SH-SY5Y (cell line): Measurements from ENCODE around the gene TPM1.

ENCODE experiments used
- GATA2 ChIP-seq: IDR thresholded peaks from 2 replicates; pipeline ENCODE4 v1.6.1; 2011; ENCODE audit warnings: mild to moderate bottlenecking, low read depth, low read length
- GATA3 ChIP-seq: IDR thresholded peaks from 2 replicates; pipeline ENCODE4 v1.6.1; 2011; ENCODE audit warnings: low read depth, mild to moderate bottlenecking, low read length, moderate library complexity

DNA sequence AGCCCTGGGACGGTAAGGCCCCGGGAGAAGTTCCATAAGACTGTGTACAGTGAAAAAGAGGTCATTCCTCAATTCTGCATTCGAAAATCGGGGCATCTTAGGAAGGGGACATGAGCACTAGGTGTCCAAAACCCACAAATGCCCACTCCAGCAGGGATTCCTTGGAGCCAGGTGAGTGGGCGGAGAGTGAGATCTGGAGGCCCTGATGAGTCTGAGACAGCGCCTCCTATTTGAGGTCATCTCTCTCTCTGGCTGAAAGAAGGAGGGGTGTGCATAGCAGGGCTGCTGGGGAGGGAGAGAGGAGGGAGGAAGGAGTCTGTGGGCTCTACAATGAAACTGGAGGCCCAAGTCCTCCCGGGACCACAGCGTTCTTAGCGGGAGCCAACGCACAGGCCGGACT, 41.0 kb downstream of the TPM1 start:
- TF ChIP-seq GATA2 (no peak), GATA3 (no peak)
